ENCODE results near the gene NUP62. TPM values are rescaled to one million over a fixed set of nuclear protein-coding genes. Genes with fewer than 3 reads are reported as not detected.
A peak's percentile ranks its signal among the peaks of the same experiment; 100 is the strongest.

The NUP62 gene
- total and polyA plus RNA-seq, 2 of the 4 experiments (the other 2 are of a cell fraction) = 21.3 to 29.7 TPM

- no TSS peak for BruUV-seq (replicated peaks)
These were observed 53.4 kb downstream of the NUP62 start for GRCh38 chr19:49875857-49876421.

More at GRCh38 chr19:49875857-49876421, 53.4 kb downstream of the NUP62 start:
- Histone ChIP-seq H3K4me3 (ENCODE audit: insufficient read depth, low read depth, low read length) (peak overlapping the region; percentile 63), H3K4ac (ENCODE audit: low read depth, low read length) (peak overlapping the region; percentile 98), H3K79me1 (ENCODE audit: low read depth in 1 of 2, low read length in 2 of 2) (peaks cover 27 to 61% of the 10 kb centered on the region in 2 experiments), H2BK20ac (ENCODE audit: low read depth, low read length) (peak overlapping the region; percentile 21; the same call in 1 of the 2 replicates), H4K91ac (ENCODE audit: insufficient read depth, low read depth, low read length) (peak overlapping the region; percentile 98), H2AK9ac (replicated peaks; ENCODE audit: low read depth, low read length, poor library complexity) (peak overlapping the region; percentile 100), H3K36me3 (ENCODE audit: control insufficient read depth, insufficient read depth, low read length) (peaks cover 17% of the 10 kb centered on the region; the same call in 1 of the 2 replicates), H3K23ac (ENCODE audit: low read depth, low read length) (peak overlapping the region; percentile 92; the same call in 1 of the 2 replicates), H2BK120ac (ENCODE audit: low read depth, low read length) (peak overlapping the region; percentile 81), H4K8ac (ENCODE audit: low read depth in 2 of 2, low read length in 2 of 2) (peak overlapping the region; percentile 97 to 98), H4K20me1 (ENCODE audit: insufficient read depth, low read length) (no peaks in the 10 kb centered on the region; the same call in 1 of the 2 replicates), H3K4me1 (ENCODE audit: control insufficient read depth, insufficient read depth, low read length) (peaks cover 7% of the 10 kb centered on the region), H3K4me2 (ENCODE audit: low read depth, low read length) (peak overlapping the region; percentile 99), H2BK15ac (ENCODE audit: low read depth, low read length) (peak overlapping the region; percentile 47; the same call in 1 of the 3 replicates), H3K9me1 (ENCODE audit: insufficient read depth, low read length) (peaks cover 10% of the 10 kb centered on the region), H2AK5ac (ENCODE audit: low read depth, low read length) (peak overlapping the region; percentile 97), H2AFZ (replicated peaks; ENCODE audit: low read length, poor library complexity) (peak overlapping the region; percentile 99), H3K27ac (ENCODE audit: insufficient read depth, low read length) (peak overlapping the region; percentile 97), H3K56ac (ENCODE audit: extremely low read depth, insufficient read depth, low read length) (peak overlapping the region; percentile 93), H3K18ac (ENCODE audit: low read depth, low read length) (peak overlapping the region; percentile 92), H3K9me3 (ENCODE audit: control insufficient read depth, insufficient read depth, low read length) (no peaks in the 10 kb centered on the region), H2BK5ac (ENCODE audit: low read depth, low read length, poor library complexity, severe bottlenecking) (peak overlapping the region; percentile 96), H3K9ac (ENCODE audit: low read depth, low read length) (peak overlapping the region; percentile 97), H3K14ac (replicated peaks; ENCODE audit: low read depth, low read length) (peak overlapping the region; percentile 99), H4K5ac (ENCODE audit: low read depth, low read length) (peak overlapping the region; percentile 99), H3K27me3 (ENCODE audit: control insufficient read depth, insufficient read depth, low read length) (no peaks in the 10 kb centered on the region)
- ChIA-PET POLR2A (ENCODE audit: unreplicated experiment) (interaction anchor here (1.3 kb wide), 1 partner anchor 11 kb away, joined by 6 read pairs; no protein-coding TSS in a partner anchor), CTCF (no interaction called here)
- DNase-seq (peak; percentile 29), ATAC-seq (ENCODE audit: low read depth) (peak; percentile 24)
- intact Hi-C loops (cut with micrococcal nuclease) = loop anchor here (5.0 kb wide), 1 partner anchor 151 kb away; the partner anchor contains the start of genes VRK3 and ZNF473
- TF ChIP-seq POLR2A (IDR thresholded peaks at IDR 0.05; ENCODE audit: low read depth, low read length) (peak; percentile 50; the same call in 1 of the 2 replicates), MAFK (IDR thresholded peaks at IDR 0.05; ENCODE audit: low read depth, low read length) (no peak)
- dilution Hi-C loops (cut with HindIII; ENCODE audit: low sequenced_read_pairs, unreplicated experiment) = no loop called here
- WGBS, 2 experiments (ENCODE audit: extremely low coverage in 2 of 2, insufficient read length in 1 of 2) = 0% methylated on average over 15 of the region's 28 CpGs; no CpG with 5 or more reads in 1 of the 2 experiments
- in situ Hi-C loops (cut with MboI; ENCODE audit: low sequenced_read_pairs) = no loop called here
